ENCODE measurements around the gene ASB15. TPM values are rescaled to one million over a fixed set of nuclear protein-coding genes. Genes with fewer than 3 reads are reported as not detected.

Gene ASB15
- total and polyA plus RNA-seq, 2 donors (not counting 3 experiments of a cell fraction or from before 2014, with no cell fraction given) = not detected

GRCh38 chr7:123555484-123555883, 46.1 kb upstream of the ASB15 start:
- H2AFZ ChIP-seq (ENCODE audit: low read depth, low read length) = no peak overlapping the region
- POLR2A ChIA-PET = no interaction called here
- no peak for TF ChIP-seq GATA2 (IDR thresholded peaks at IDR 0.05; ENCODE audit: insufficient read depth, insufficient read length, low read depth, low read length)
- DNase-seq (ENCODE audit: low read depth, low spot score) = no peak
- H3K27me3 ChIP-seq (ENCODE audit: control insufficient read depth in 2 of 2, insufficient read depth in 2 of 2, low read length in 2 of 2) = no peaks in the 10 kb centered on the region
- H3K4me2 ChIP-seq (ENCODE audit: insufficient read depth, low read length) = no peak overlapping the region
- no peak overlapping the region for H3K4me3 ChIP-seq (replicated peaks in 1 of 3; ENCODE audit: insufficient read depth in 1 of 3, low read depth in 1 of 3, low read length in 3 of 3)
- CTCF ChIA-PET = no interaction called here
- no peaks in the 10 kb centered on the region for H3K9me3 ChIP-seq (replicated peaks; ENCODE audit: control insufficient read depth, insufficient read depth, low read length)
- no peak overlapping the region for H3K9ac ChIP-seq (replicated peaks; ENCODE audit: extremely low read depth, insufficient read depth, low read length)
- H3K79me2 ChIP-seq (ENCODE audit: control insufficient read depth, insufficient read depth, low read length) = peaks cover 23% of the 10 kb centered on the region
- no peaks in the 10 kb centered on the region for H4K20me1 ChIP-seq (replicated peaks; ENCODE audit: control insufficient read depth, extremely low read depth, insufficient read depth, low read length)
- intact Hi-C loops (cut with micrococcal nuclease) = loop anchor here (5.0 kb wide), 1 partner anchor 192 kb away; the partner anchor contains the start of gene WASL
- H3K4me1 ChIP-seq (ENCODE audit: control insufficient read depth, extremely low read depth, insufficient read depth, low read length) = peaks cover 6% of the 10 kb centered on the region
- H3K36me3 ChIP-seq (ENCODE audit: control insufficient read depth in 2 of 2, extremely low read depth in 1 of 2, insufficient read depth in 2 of 2, low read length in 2 of 2) = no peaks in the 10 kb centered on the region
- no peak overlapping the region for H3K27ac ChIP-seq (ENCODE audit: insufficient read depth, low read depth, low read length)
- H3K9me1 ChIP-seq (replicated peaks; ENCODE audit: control insufficient read depth, extremely low read depth, insufficient read depth, low read length) = no peaks in the 10 kb centered on the region
- dilution Hi-C loops (cut with MboI; ENCODE audit: extremely low pct_ligation_motif_present, low sequenced_read_pairs) = no loop called here
- no peak for FAIRE-seq
- BruUV-seq (replicated peaks) = no TSS peak

DNA sequence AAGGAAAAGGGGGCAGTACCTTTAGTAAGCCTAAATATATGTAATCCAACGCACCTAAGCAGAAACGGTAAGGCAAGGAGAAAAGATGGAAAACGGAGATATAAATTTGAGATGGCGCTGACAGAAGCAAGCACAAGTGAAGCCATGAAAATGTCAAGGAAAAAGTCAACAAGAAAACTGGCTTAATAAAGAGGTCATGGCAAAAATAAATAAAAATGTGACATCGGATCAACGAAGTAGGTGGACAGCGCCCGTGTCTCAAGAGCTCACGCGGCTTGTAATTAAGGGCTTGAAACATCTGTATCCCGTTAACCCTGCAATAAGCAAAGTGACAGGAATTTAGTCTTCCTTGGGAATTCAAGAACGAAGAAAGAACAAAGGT, 44.6 kb upstream of the ASB15 start:
- dilution Hi-C loops (cut with MboI; ENCODE audit: extremely low pct_ligation_motif_present, low sequenced_read_pairs) (no loop called here), intact Hi-C loops (cut with micrococcal nuclease) (loop anchor here (1.0 to 5.0 kb wide), 4 partner anchors 19 to 190 kb away; partner anchors contain the start of genes IQUB and WASL)
- DNase-seq (ENCODE audit: low read depth, low spot score) = no peak
- Histone ChIP-seq H3K9me1 (replicated peaks; ENCODE audit: control insufficient read depth, extremely low read depth, insufficient read depth, low read length) (no peaks in the 10 kb centered on the region), H3K9ac (replicated peaks; ENCODE audit: extremely low read depth, insufficient read depth, low read length) (peak overlapping the region; percentile 95), H3K36me3 (ENCODE audit: control insufficient read depth in 2 of 2, extremely low read depth in 1 of 2, insufficient read depth in 2 of 2, low read length in 2 of 2) (no peaks in the 10 kb centered on the region), H3K9me3 (replicated peaks; ENCODE audit: control insufficient read depth, insufficient read depth, low read length) (no peaks in the 10 kb centered on the region), H3K4me1 (ENCODE audit: control insufficient read depth, extremely low read depth, insufficient read depth, low read length) (peaks cover 6% of the 10 kb centered on the region), H2AFZ (ENCODE audit: low read depth, low read length) (peak overlapping the region; percentile 73), H3K4me2 (ENCODE audit: insufficient read depth, low read length) (peak overlapping the region; percentile 93), H3K4me3 (replicated peaks in 1 of 3; ENCODE audit: insufficient read depth in 1 of 3, low read depth in 1 of 3, low read length in 3 of 3) (peak overlapping the region; percentile 63 to 98 (median 88)), H3K79me2 (ENCODE audit: control insufficient read depth, insufficient read depth, low read length) (peaks cover 21% of the 10 kb centered on the region), H3K27me3 (ENCODE audit: control insufficient read depth in 2 of 2, insufficient read depth in 2 of 2, low read length in 2 of 2) (no peaks in the 10 kb centered on the region), H3K27ac (ENCODE audit: insufficient read depth, low read depth, low read length) (peak overlapping the region; percentile 75), H4K20me1 (replicated peaks; ENCODE audit: control insufficient read depth, extremely low read depth, insufficient read depth, low read length) (no peaks in the 10 kb centered on the region)
- CTCF ChIA-PET = interaction anchor here (1.0 to 2.0 kb wide), 10 partner anchors 12 to 544 kb away, joined by 3 to 20 read pairs (median 4); no protein-coding TSS in a partner anchor
- POLR2A ChIA-PET = interaction anchor here (1.3 to 1.6 kb wide), 2 partner anchors 23 to 63 kb away, joined by 4 to 16 read pairs; partner anchors contain the start of gene IQUB
- FAIRE-seq = no peak
- no peak for TF ChIP-seq FOS (IDR thresholded peaks at IDR 0.05; ENCODE audit: borderline replicate concordance, insufficient read depth, low read length)
- no peak for TF ChIP-seq POLR2A (IDR thresholded peaks at IDR 0.05; ENCODE audit: low read depth, low read length)
- TF ChIP-seq POLR2AphosphoS5 (IDR thresholded peaks at IDR 0.05; ENCODE audit: insufficient read depth, low read depth, low read length) = no peak
- no peak for TF ChIP-seq MYC (IDR thresholded peaks at IDR 0.05; ENCODE audit: low read depth, low read length)
- TF ChIP-seq GATA2 (IDR thresholded peaks at IDR 0.05; ENCODE audit: insufficient read depth, insufficient read length, low read depth, low read length) = no peak
- no peak for TF ChIP-seq EZH2 (IDR thresholded peaks at IDR 0.05; ENCODE audit: borderline replicate concordance, low read depth, low read length, severe bottlenecking)
- no peak for TF ChIP-seq JUN (IDR thresholded peaks at IDR 0.05; ENCODE audit: borderline replicate concordance, insufficient read depth, insufficient read length, low read depth)
- no peak for TF ChIP-seq CTCF (IDR thresholded peaks at IDR 0.05; ENCODE audit: extremely low read depth in 1 of 2, insufficient read depth in 1 of 2, low read depth in 1 of 2, low read length in 2 of 2)
- TF ChIP-seq MAX (IDR thresholded peaks at IDR 0.05; ENCODE audit: insufficient read depth, insufficient read length) = no peak
- TSS peak; percentile 36 for BruUV-seq (replicated peaks)

Data from endothelial cell of umbilical vein (primary cell).